Peyer's patch (tissue), 4 donors: ENCODE measurements around the gene ANKDD1A.

Experiments used
- POLR2A ChIP-seq, 2 donors: fragments of 450-650 bp; IDR thresholded peaks; one replicate each; pipeline ENCODE4 v1.5.1; 2017; ENCODE audit warnings: antibody characterized with exemption in 2 of 2, mild to moderate bottlenecking in 2 of 2, moderate library complexity in 2 of 2
- TF ChIP-seq, protein P1 (sequence below), 6 experiments: fragments of 450-650 bp in 4 of 6; fragments of 200-600 bp in 2 of 6; sonication (generic) in 1 of 6; IDR thresholded peaks; one replicate each; pipeline ENCODE4 v1.5.1; 2017 to 2019; ENCODE audit warnings: antibody characterized with exemption in 6 of 6, mild to moderate bottlenecking in 3 of 6, moderate library complexity in 1 of 6

DNA sequence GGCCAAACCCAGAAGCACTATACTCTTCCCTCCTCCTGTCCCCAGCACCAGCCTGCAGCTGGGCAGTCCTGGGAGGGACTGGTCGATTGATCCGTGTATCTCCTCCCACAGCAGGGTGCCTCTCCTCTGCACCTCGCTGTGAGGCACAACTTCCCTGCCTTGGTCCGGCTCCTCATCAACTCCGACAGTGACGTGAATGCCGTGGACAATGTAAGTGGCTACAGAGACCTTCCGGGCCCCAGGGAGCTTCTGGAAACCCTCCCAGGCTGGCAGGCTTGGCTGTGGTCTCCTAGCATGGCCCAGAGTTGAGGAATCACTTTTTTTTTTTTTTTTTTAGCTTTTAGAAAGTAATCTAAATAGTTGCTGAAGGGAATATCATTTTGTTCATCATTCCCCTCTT, 30.7 kb downstream of the ANKDD1A start:
- TF ChIP-seq, protein P1, sequence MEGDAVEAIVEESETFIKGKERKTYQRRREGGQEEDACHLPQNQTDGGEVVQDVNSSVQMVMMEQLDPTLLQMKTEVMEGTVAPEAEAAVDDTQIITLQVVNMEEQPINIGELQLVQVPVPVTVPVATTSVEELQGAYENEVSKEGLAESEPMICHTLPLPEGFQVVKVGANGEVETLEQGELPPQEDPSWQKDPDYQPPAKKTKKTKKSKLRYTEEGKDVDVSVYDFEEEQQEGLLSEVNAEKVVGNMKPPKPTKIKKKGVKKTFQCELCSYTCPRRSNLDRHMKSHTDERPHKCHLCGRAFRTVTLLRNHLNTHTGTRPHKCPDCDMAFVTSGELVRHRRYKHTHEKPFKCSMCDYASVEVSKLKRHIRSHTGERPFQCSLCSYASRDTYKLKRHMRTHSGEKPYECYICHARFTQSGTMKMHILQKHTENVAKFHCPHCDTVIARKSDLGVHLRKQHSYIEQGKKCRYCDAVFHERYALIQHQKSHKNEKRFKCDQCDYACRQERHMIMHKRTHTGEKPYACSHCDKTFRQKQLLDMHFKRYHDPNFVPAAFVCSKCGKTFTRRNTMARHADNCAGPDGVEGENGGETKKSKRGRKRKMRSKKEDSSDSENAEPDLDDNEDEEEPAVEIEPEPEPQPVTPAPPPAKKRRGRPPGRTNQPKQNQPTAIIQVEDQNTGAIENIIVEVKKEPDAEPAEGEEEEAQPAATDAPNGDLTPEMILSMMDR (IDR thresholded peaks at IDR 0.05), result no peak
- no peak for TF ChIP-seq POLR2A (IDR thresholded peaks at IDR 0.05)
